Natural killer cell treated with Interleukin-12 subunit alpha and Interleukin-12 subunit beta and Interleukin-15 and Interleukin-18, amount 100 ng/mL, for 72 hours (primary cell): Measurements from ENCODE around the gene NFIA. TPM values are rescaled to one million over a fixed set of nuclear protein-coding genes. Genes with fewer than 3 reads are reported as not detected.

Experiments
- ATAC-seq, 2 donors: fragments of 150-1000 bp; cut with Tn5 transposase in 1 of 2; sonication (Bioruptor Pico), chemical (Tn5 transposase) in 1 of 2; 2 replicates each; pipeline ENCODE4 v1.10.0; 2021
- DNase-seq: peaks from one replicate; pipeline ENCODE4 v3.0.0; 2022; ENCODE audit warnings: low spot score
- H3K27ac Mint-ChIP-seq, 2 donors: 1 replicate in 1 of 2; 2 replicates in 1 of 2; pipeline ENCODE4 v1.8.0; 2022; ENCODE audit warnings: mixed read lengths in 2 of 2, mild to moderate bottlenecking in 1 of 2, moderate library complexity in 1 of 2
- H3K27me3 Mint-ChIP-seq, 2 donors: 1 replicate in 1 of 2; 2 replicates in 1 of 2; pipeline ENCODE4 v1.8.0; 2022; ENCODE audit warnings: mixed read lengths in 2 of 2
- H3K36me3 Mint-ChIP-seq: one replicate; pipeline ENCODE4 v1.8.0; 2022; ENCODE audit warnings: mixed read lengths
- H3K4me1 Mint-ChIP-seq, 2 donors: 1 replicate in 1 of 2; 2 replicates in 1 of 2; pipeline ENCODE4 v1.8.0; 2022; ENCODE audit warnings: low read depth in 2 of 2, mixed read lengths in 2 of 2, mild to moderate bottlenecking in 1 of 2
- H3K4me3 Mint-ChIP-seq: one replicate; pipeline ENCODE4 v1.8.0; 2022; ENCODE audit warnings: mixed read lengths
- H3K9me3 Mint-ChIP-seq: 2 replicates; pipeline ENCODE4 v1.8.0; 2022; ENCODE audit warnings: mixed read lengths
- total RNA-seq, 2 donors: library from RNA; stranded (reverse); gene quantifications; one replicate each; pipeline ENCODE4 v1.2.3, GENCODE V29; 2022

The NFIA gene
- total RNA-seq, 2 donors from 2014 or later = 0.14 to 7.3 TPM

DNA sequence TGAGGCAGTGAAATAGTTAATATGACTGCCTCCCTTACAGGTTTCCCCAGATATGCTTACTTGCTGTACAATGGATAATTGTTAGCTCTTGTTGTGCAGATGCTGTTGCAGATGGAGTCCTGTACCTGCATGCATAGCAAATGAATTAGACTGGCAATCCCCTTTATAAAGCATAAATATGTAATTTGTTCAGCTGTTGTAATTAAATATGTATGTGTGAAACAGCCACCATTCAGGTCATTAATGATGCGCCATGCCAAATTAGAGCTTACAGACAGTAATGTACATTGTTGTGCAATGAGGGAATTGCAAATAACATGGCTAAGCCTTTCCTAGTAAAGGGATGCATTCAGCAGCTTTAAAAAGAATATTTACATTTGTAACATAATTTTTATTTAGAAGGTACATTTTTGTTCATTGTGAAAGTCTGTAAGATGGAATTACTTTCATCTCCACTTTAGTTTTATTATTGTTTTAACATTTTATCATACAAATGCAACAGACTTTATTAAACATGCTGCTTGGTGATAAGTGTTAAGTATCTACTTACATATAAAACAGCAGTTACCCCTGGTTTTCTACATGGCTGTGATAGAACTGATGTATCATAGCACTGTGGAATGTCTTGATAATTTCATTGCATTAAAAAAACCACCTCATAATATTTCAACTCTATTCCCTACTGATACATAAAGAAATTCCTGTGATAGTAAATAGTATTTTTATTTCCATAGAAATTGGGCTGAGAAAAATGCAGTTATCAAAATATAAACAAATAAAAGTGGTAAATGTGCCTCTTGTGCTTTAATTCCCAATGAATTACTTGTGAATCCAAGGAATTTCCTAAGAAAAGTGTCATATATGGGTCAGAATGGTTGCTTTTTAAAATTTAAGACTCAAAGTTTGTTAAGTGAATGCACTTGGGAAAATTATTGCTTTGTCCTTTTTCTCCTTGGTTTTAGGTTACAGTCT, 99.0 kb downstream of the NFIA start:
- H3K4me3 Mint-ChIP-seq = no peak overlapping the region
- no peak overlapping the region for H3K27ac Mint-ChIP-seq
- H3K27me3 Mint-ChIP-seq = peaks cover 19 to 32% of the 10 kb centered on the region in 2 donors
- no peak for DNase-seq
- H3K9me3 Mint-ChIP-seq = no peaks in the 10 kb centered on the region
- peaks cover 0 to 3% of the 10 kb centered on the region in 2 donors for H3K4me1 Mint-ChIP-seq
- no peaks in the 10 kb centered on the region for H3K36me3 Mint-ChIP-seq
- ATAC-seq = no peak

DNA sequence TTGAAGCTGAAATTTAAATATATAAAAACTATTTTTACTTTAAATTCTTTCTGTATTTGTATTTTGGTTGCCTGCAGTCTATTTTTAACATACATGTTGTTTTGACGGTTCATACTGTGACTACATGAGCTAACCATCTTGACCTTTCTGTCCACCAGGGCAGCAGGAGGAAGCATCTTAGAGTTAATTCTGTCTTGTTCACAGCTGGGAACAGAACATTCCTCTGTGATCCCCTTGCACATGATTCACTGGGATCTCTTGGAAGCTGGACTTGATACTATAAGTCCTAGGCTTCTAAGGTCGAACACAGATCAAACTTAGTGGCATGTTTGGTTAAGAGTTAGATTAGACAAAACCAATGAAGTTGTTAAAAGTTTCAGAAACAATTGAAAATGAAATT, 99.7 kb downstream of the NFIA start:
- no peaks in the 10 kb centered on the region for H3K36me3 Mint-ChIP-seq
- no peaks in the 10 kb centered on the region for H3K9me3 Mint-ChIP-seq
- no peak overlapping the region for H3K4me3 Mint-ChIP-seq
- no peak overlapping the region for H3K27ac Mint-ChIP-seq
- peaks cover 0 to 3% of the 10 kb centered on the region in 2 donors for H3K4me1 Mint-ChIP-seq
- ATAC-seq = no peak
- peaks cover 20 to 31% of the 10 kb centered on the region in 2 donors for H3K27me3 Mint-ChIP-seq
- DNase-seq = no peak

DNA sequence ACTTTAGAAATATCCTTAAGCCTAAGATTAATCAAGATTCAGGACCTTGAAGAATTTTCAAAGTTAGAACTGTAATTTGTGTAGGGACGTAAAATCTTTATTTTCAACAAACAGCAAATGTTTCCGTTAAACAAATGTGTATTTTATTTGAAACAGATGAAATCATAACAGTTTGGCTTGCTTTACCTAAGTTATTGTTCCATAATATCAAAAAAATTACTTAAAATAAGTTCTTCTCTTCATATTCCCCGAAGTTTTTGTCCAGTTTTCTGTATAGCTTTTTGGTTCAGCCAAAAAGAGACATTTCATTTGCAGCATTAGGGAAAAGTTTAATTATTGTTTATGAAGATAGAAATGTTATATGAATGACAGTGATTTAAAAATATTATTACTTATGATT, 100.1 kb downstream of the NFIA start:
- Mint-ChIP-seq H3K27ac (no peak overlapping the region), H3K36me3 (no peaks in the 10 kb centered on the region), H3K9me3 (no peaks in the 10 kb centered on the region), H3K4me3 (no peak overlapping the region), H3K27me3 (peaks cover 16 to 28% of the 10 kb centered on the region in 2 donors), H3K4me1 (peaks cover 0 to 3% of the 10 kb centered on the region in 2 donors)
- DNase-seq (no peak), ATAC-seq (no peak)

DNA sequence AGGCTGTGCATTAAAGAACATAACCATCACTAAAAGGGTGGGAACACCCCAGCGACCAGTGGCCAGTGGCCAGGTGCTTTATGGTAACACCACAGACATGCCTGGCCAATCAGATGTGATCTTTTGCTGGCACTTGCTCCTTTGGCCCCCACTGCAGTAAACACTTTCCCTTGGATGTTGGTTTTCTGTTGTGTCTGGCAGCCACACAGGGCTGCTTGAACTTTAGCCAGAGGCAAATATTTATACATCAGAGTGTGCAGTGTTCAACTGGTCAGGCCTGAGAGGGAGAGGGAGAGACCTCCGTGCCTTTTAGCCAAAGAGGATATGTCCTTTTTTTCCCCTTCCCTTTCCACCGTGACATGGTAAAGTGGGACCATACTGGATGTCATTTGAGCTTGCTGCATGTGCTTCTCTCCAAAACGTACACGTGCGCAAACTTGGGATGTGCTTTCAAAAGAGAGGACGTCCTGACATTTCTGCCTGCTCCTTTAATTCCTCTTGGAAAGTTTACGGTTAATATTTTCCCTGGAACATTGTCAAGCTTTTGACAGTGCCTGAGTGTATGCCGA, 101.2 kb downstream of the NFIA start:
- DNase-seq (no peak), ATAC-seq (no peak)
- Mint-ChIP-seq H3K9me3 (no peaks in the 10 kb centered on the region), H3K27me3 (peaks cover 5 to 21% of the 10 kb centered on the region in 2 donors), H3K27ac (no peak overlapping the region), H3K4me3 (no peak overlapping the region), H3K36me3 (no peaks in the 10 kb centered on the region), H3K4me1 (peaks cover 0 to 3% of the 10 kb centered on the region in 2 donors)

DNA sequence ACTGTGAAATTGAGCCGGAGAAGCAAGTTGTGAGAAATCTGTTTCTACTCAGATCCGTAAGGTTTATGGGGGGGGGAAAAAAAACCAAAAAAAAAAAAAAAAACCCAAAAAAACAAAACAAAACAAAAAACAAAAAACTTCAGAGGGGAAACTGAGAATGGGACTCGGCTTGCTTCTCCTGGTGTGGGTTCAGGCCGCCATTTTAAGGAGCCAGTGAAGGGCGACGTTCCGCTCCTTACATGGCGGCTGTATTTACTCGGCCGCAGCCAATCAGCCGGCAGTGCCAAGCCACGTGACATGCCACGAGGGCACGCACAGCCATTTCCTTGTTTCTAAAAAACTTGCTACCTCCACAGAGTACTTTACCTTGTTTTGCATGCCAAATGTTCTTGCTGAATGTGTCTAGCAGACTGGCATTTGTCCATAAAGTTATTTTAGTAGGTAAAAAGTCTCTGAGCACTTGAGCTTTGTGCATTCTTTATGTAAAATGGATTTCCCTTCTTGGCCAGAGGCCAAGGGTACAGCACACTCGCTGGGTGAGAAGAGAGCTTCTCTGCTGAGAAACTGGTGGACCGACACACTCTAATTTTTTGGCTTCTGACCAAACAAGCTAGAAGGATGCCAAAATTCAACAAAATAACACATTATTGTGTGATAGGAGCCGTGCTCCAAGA, 101.8 kb downstream of the NFIA start:
- Mint-ChIP-seq H3K4me3 (no peak overlapping the region), H3K36me3 (no peaks in the 10 kb centered on the region), H3K27ac (no peak overlapping the region), H3K27me3 (peaks cover 5 to 17% of the 10 kb centered on the region in 2 donors), H3K9me3 (no peaks in the 10 kb centered on the region), H3K4me1 (peaks cover 0 to 3% of the 10 kb centered on the region in 2 donors)
- DNase-seq = no peak
- no peak for ATAC-seq

DNA sequence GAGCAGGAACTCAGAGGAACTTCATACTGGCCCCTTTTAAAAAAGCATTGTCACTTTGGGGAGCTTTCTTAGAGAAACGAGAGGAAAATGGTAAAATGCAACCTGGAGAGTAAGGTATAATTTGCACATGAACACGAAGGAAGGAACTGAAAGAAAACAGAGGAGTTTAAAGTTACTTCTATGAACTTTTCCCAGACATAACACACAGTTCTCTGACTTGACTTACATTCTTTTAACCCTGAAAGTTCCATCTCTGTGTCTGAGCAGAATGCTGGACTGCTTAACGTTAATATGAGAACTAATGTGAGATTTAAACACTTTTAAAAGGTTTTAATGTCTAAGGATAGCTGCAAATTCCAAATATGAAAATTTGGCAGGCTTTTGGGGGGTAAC, 102.3 kb downstream of the NFIA start:
- peaks cover 5 to 17% of the 10 kb centered on the region in 2 donors for H3K27me3 Mint-ChIP-seq
- peaks cover 0 to 3% of the 10 kb centered on the region in 2 donors for H3K4me1 Mint-ChIP-seq
- no peaks in the 10 kb centered on the region for H3K36me3 Mint-ChIP-seq
- H3K9me3 Mint-ChIP-seq = no peaks in the 10 kb centered on the region
- no peak for ATAC-seq
- no peak overlapping the region for H3K27ac Mint-ChIP-seq
- DNase-seq = no peak
- H3K4me3 Mint-ChIP-seq = no peak overlapping the region

DNA sequence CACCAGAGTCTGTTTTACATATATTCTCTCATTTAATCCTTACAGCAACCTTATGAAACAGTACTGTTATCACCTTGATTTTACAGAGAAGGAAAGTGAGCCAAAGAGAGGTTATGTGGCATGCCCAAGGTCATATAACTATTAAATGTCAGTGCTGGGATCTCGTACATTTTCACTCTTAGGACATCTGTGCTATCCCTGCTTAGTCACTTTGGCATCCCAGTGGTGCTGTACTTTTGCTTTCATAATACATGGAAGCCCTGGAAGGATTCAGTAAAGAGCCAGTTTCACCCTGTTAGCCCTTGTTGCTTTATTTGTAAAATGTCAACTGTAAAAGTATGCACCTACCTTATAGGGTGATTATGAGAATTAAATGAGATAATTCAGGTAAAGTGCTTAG, 104.4 kb downstream of the NFIA start:
- no peaks in the 10 kb centered on the region for H3K36me3 Mint-ChIP-seq
- peaks cover 5 to 21% of the 10 kb centered on the region in 2 donors for H3K27me3 Mint-ChIP-seq
- DNase-seq (no peak), ATAC-seq (no peak)
- H3K4me1 Mint-ChIP-seq = peaks cover 0 to 3% of the 10 kb centered on the region in 2 donors
- H3K27ac Mint-ChIP-seq = no peak overlapping the region
- no peak overlapping the region for H3K4me3 Mint-ChIP-seq
- H3K9me3 Mint-ChIP-seq = no peaks in the 10 kb centered on the region

DNA sequence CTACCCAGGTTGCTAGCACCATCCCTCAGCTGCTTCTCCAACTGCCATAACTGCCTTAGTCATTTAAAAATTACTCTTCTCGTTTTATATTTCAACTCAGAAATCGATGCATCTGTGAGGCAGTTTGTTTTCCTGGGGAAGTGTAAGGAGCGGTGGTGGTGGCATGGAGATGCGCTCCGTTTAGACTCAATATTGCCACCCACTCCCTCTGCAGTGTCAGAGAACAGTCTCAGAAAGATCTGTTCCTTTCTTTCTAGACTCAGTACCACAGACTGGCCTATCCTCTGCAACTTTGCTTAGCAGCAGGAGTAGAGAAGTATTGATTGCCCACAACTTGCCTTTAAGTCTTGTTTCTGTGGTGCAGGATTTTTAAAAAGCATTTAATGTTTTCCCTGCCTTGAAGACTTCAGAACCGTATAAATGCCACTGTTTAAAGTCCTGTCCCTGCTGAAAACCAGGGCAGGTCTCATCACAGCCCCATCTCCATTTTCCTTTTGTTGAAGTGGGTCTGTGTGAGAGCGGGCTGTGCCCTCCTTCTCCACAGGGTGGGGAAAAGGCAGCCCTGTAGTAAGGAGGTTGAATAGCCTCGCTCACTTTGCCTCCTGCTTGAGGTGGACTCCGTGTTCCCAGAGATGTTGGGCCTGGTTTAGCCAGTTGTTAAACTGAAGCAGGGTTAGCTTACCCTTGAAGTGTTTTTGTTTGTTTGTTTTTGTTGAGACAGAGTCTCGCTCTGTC, 105.2 kb downstream of the NFIA start:
- no peak for ATAC-seq
- Mint-ChIP-seq H3K36me3 (no peaks in the 10 kb centered on the region), H3K9me3 (no peaks in the 10 kb centered on the region), H3K27me3 (peaks cover 5 to 21% of the 10 kb centered on the region in 2 donors), H3K4me3 (no peak overlapping the region), H3K4me1 (peaks cover 0 to 3% of the 10 kb centered on the region in 2 donors), H3K27ac (no peak overlapping the region)
- DNase-seq = no peak

DNA sequence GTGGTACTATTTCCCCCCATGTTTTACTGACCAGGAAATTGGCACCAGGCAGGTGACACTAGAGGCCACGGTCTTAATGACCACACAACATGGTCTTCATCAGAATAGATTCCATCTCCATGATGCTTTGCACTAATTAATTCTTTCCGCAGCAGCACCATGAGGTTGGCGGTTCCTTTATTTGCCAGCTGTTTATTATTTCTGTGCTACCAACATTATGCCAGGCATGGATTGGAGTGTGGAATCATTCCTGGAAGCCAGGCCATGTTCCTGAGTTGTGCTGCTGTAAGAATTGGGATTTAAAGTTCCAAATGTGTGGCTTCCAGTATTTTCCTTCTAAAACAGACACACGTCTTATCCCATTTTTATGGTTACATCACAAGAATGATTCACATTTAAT, 107.8 kb downstream of the NFIA start:
- H3K36me3 Mint-ChIP-seq = no peaks in the 10 kb centered on the region
- peaks cover 5 to 13% of the 10 kb centered on the region in 2 donors for H3K27me3 Mint-ChIP-seq

DNA sequence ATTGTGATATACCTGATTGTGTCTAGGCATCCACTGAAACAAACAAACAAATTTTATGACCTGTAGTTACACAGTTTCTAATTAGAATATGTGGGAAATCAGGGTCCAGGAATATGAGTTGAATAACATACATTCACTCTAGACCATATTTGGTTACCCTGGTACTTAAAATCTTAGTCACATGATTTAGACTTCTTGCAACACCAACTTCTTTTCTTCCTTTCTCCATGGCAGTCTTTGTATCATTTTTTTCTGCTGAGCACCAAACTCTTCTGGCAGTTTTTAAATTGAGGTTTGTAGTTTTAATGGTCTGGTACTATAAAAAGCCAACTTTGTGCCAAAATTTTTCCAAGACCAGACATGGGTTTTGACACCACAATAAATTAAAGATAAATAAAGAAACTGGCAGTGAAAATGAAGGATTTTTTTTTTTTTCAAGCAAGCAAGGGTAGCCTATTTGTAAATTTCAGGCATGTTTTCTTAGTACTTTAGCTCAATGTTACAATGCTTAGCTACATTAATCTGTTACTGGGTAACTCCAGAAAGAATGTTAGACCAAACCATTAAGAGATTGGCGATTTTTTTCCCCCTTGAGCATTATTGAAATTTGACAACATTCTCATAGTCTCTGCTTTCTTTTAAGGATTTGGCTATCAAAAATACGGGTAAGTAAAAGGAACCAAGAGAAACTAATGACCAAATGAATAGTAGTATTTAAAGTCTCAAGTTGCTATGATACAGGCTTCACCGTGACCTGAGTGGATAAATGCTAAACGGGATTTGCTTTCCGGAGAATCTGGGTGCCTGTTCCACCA, 108.5 kb downstream of the NFIA start:
- H3K4me1 Mint-ChIP-seq = no peaks in the 10 kb centered on the region
- no peak overlapping the region for H3K27ac Mint-ChIP-seq
- H3K9me3 Mint-ChIP-seq = no peaks in the 10 kb centered on the region
- no peaks in the 10 kb centered on the region for H3K36me3 Mint-ChIP-seq
- peaks cover 5 to 9% of the 10 kb centered on the region in 2 donors for H3K27me3 Mint-ChIP-seq
- DNase-seq (no peak), ATAC-seq (no peak)
- H3K4me3 Mint-ChIP-seq = no peak overlapping the region

More for the DNA sequence above, 107.8 kb downstream of the NFIA start:
- Mint-ChIP-seq H3K27ac (no peak overlapping the region), H3K4me1 (no peaks in the 10 kb centered on the region), H3K9me3 (no peaks in the 10 kb centered on the region), H3K4me3 (no peak overlapping the region)
- DNase-seq (no peak), ATAC-seq (no peak)

DNA sequence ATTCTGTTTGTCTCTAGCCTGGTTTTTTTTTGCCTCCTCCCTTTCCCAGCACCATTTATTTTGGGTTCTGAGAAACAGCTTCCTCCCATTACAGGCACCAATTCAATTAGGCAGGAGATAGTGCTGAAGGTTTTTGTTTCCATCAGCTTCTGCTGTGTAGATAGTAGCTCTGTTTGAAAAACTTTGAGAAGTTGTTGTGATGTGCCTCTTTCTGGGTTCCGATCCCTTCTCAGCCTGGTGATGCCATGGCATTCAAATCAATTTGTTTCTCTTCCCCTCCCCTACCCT, 109.0 kb downstream of the NFIA start:
- H3K4me1 Mint-ChIP-seq = no peaks in the 10 kb centered on the region
- ATAC-seq = no peak
- peaks cover under 1 to 6% of the 10 kb centered on the region in 2 donors for H3K27me3 Mint-ChIP-seq
- H3K27ac Mint-ChIP-seq = no peak overlapping the region
- H3K4me3 Mint-ChIP-seq = no peak overlapping the region
- no peaks in the 10 kb centered on the region for H3K9me3 Mint-ChIP-seq
- no peaks in the 10 kb centered on the region for H3K36me3 Mint-ChIP-seq
- DNase-seq = no peak

DNA sequence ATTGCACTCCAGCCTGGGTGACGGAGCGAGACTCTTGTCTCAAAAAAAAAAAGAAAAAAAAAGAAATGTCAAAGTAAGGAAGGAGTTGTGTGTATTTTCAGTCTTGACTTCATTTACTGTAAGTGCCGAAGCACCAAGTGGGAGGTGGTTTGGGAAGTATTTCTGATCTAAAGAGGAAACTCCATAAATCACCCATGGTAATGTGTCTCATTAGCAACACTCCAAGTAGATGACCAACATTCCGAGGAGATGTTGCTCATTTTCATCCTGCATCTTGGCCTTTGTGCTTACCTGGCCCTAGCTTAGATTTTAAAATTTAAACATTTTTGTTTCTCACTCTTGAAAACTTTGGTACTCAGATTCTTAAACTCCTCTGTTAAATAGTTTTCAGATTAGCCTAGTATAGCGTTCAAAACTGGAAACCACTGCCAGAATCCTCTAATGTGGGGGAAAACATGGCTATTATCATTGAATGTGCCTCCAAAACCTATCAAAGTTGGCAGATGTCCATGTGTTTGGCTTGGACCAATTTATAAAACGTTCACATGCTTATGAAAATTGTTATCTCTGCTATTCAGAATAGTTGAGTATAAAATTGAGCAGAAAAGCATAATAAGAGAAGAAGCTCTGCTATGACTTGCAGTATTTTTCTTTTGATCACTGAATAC, 110.4 kb downstream of the NFIA start:
- no peak for DNase-seq
- Mint-ChIP-seq H3K27me3 (peaks cover 0 to 8% of the 10 kb centered on the region in 2 donors), H3K36me3 (no peaks in the 10 kb centered on the region), H3K4me3 (no peak overlapping the region), H3K9me3 (no peaks in the 10 kb centered on the region), H3K4me1 (no peaks in the 10 kb centered on the region), H3K27ac (no peak overlapping the region)
- no peak for ATAC-seq
